A673 (cell line): ENCODE measurements around the gene KYNU. TPM values are rescaled to one million over a fixed set of nuclear protein-coding genes. Genes with fewer than 3 reads are reported as not detected.

ENCODE experiments used
- BruUV-seq: library from RNA; stranded (reverse); fragments of 400-500 nt; replicated peaks from 2 replicates; lab custom pipeline; 2021; lab: Mats Ljungman, UMichigan
- CTCF ChIA-PET: fragments of 300-600 bp; sonication (Branson Sonifier 250); formaldehyde crosslinking; loops from one replicate; lab custom pipeline; 2022; ENCODE audit warnings: antibody characterized with exemption; lab: Charles Lee
- POLR2A ChIA-PET: fragments of 300-600 bp; sonication (Branson Sonifier 250); formaldehyde crosslinking; loops from one replicate; lab custom pipeline; 2022; ENCODE audit warnings: antibody characterized with exemption; ENCODE audit not compliant: low non-redundant PET; lab: Charles Lee
- DNase-seq: peaks from one replicate; pipeline ENCODE4 v3.0.0-alpha.2; 2015; ENCODE audit warnings: low spot score
- H3K27ac ChIP-seq: fragments of 200-600 bp; sonication (generic); 2 replicates; pipeline ENCODE4 v1.5.1; 2016; ENCODE audit warnings: mixed run types, low read depth, mild to moderate bottlenecking, mixed read lengths, antibody characterized with exemption, low read length; ENCODE audit not compliant: poor library complexity, severe bottlenecking
- H3K27me3 ChIP-seq: fragments of 200-600 bp; sonication (generic); replicated peaks from 2 replicates; pipeline ENCODE4 v1.6.1; 2017; ENCODE audit warnings: mixed run types, low read depth, mild to moderate bottlenecking, mixed read lengths, antibody characterized with exemption, low read length; ENCODE audit not compliant: insufficient read depth, poor library complexity
- H3K36me3 ChIP-seq: fragments of 200-600 bp; sonication (generic); 2 replicates; pipeline ENCODE4 v1.6.1; 2016; ENCODE audit warnings: mixed run types, mild to moderate bottlenecking, mixed read lengths, antibody characterized with exemption, low read length; ENCODE audit not compliant: insufficient read depth, poor library complexity, severe bottlenecking
- H3K4me1 ChIP-seq: fragments of 200-600 bp; sonication (generic); 2 replicates; pipeline ENCODE4 v1.6.1; 2017; ENCODE audit warnings: mixed run types, mild to moderate bottlenecking, mixed read lengths, antibody characterized with exemption, low read length; ENCODE audit not compliant: insufficient read depth, poor library complexity, severe bottlenecking
- H3K4me3 ChIP-seq: fragments of 200-600 bp; sonication (generic); 2 replicates; pipeline ENCODE4 v1.5.1; 2016; ENCODE audit warnings: low read depth, mixed run types, mild to moderate bottlenecking, mixed read lengths, low read length; ENCODE audit not compliant: poor library complexity, severe bottlenecking
- H3K9me3 ChIP-seq: fragments of 200-600 bp; sonication (generic); 2 replicates; pipeline ENCODE4 v1.6.1; 2016; ENCODE audit warnings: mixed run types, low read depth, mild to moderate bottlenecking, mixed read lengths, antibody characterized with exemption, low read length; ENCODE audit not compliant: poor library complexity, severe bottlenecking
- CTCF ChIP-seq: fragments of 300-800, 200-600 bp; sonication (generic); conservative IDR thresholded peaks from 2 replicates; pipeline ENCODE4 v1.5.1; 2017; ENCODE audit warnings: low read depth, mild to moderate bottlenecking, antibody characterized with exemption, low read length, moderate library complexity, mixed read lengths
- EZH2 ChIP-seq: fragments of 200-600 bp; sonication (generic); IDR thresholded peaks from 2 replicates; pipeline ENCODE4 v1.6.1; 2017; ENCODE audit warnings: borderline replicate concordance, low read depth, mild to moderate bottlenecking, mixed read lengths, antibody characterized with exemption, low read length; ENCODE audit not compliant: poor library complexity, severe bottlenecking
- intact Hi-C: fragments of 100-400 bp; cut with micrococcal nuclease; formaldehyde crosslinking; loops from one replicate; pipeline ENCODE4 v1.10.0; 2022; ENCODE audit not compliant: unreplicated experiment
- total RNA-seq: library from RNA; stranded (reverse); gene quantifications from 2 replicates; pipeline ENCODE4 v1.2.3, GENCODE V29; 2021

The KYNU gene
- total RNA-seq, 1 experiment from 2014 or later, result 2.5 TPM

GRCh38 chr2:142869461-142870106 lies 7.9 kb upstream of the KYNU start:
- Histone ChIP-seq H3K27me3 (no peaks in the 10 kb centered on the region), H3K4me1 (peaks cover 27% of the 10 kb centered on the region), H3K27ac (no peak overlapping the region), H3K36me3 (no peaks in the 10 kb centered on the region), H3K9me3 (no peaks in the 10 kb centered on the region), H3K4me3 (no peak overlapping the region)
- DNase-seq, result no peak
- no TSS peak for BruUV-seq
- intact Hi-C loops, result no loop called here
- TF ChIP-seq EZH2, result no peak
- no peak for TF ChIP-seq CTCF
- ChIA-PET POLR2A (no interaction called here), CTCF (no interaction called here)

- H3K9me3 ChIP-seq, result no peaks in the 10 kb centered on the region
- no peaks in the 10 kb centered on the region for H3K36me3 ChIP-seq
- BruUV-seq, result no TSS peak
- CTCF ChIA-PET, result no interaction called here
- no peak overlapping the region for H3K4me3 ChIP-seq
- DNase-seq, result no peak
- no peaks in the 10 kb centered on the region for H3K27me3 ChIP-seq
- POLR2A ChIA-PET, result no interaction called here
- intact Hi-C loops, result no loop called here
- TF ChIP-seq CTCF, result no peak
- no peak for TF ChIP-seq EZH2
- H3K4me1 ChIP-seq, result peaks cover 36% of the 10 kb centered on the region
- H3K27ac ChIP-seq, result no peak overlapping the region
Measured at GRCh38 chr2:142870526-142870925, 6.9 kb upstream of the KYNU start.

- H3K4me1 ChIP-seq, result peaks cover 45% of the 10 kb centered on the region
- CTCF ChIA-PET, result no interaction called here
- H3K27me3 ChIP-seq, result no peaks in the 10 kb centered on the region
- no peaks in the 10 kb centered on the region for H3K36me3 ChIP-seq
- H3K9me3 ChIP-seq, result no peaks in the 10 kb centered on the region
- intact Hi-C loops, result no loop called here
- DNase-seq, result no peak
- no peak for TF ChIP-seq CTCF
- no peak for TF ChIP-seq EZH2
- BruUV-seq, result no TSS peak
- H3K27ac ChIP-seq, result no peak overlapping the region
- no peak overlapping the region for H3K4me3 ChIP-seq
- POLR2A ChIA-PET, result no interaction called here
Measured at GRCh38 chr2:142871396-142871795, 6.1 kb upstream of the KYNU start.
